GM10847 (cell line): Measurements from ENCODE around the gene IQGAP1.

Source experiments
- POLR2A ChIP-seq: IDR thresholded peaks from 2 replicates; pipeline ENCODE4 v1.6.1; 2011; ENCODE audit not compliant: insufficient read length; ENCODE audit errors: extremely low read depth

Gene IQGAP1

DNA sequence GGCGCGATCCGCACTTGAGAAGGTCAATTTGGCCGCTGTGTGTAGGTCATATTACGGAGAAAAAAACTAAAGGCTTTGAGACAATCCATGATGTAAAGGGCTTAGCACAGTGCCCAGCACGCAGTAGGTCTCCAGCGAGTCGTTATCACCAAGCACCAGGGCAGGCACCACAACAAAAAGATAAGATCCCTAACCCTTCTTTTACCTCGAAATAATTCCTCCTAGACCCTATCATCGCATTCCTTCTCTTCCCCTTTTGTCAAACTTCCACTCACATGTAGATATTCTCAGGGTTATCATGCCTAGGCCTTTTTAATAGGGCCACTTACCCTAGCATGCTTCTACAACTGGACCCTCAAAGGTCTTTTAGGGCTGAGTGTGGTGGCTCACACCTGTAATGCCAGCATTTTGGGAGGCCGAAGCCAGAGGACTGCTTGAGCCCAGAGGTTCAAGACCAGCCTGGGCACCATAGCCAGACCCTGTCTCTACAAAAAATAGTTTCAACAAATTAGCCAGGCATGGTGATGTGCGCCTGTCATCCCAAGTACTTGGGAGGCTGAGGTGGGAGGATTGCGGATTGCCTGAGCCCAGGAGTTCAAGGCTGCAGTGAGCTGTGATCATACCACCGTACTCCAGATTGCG is 22.5 kb upstream of the IQGAP1 start:
- no peak for TF ChIP-seq POLR2A

DNA sequence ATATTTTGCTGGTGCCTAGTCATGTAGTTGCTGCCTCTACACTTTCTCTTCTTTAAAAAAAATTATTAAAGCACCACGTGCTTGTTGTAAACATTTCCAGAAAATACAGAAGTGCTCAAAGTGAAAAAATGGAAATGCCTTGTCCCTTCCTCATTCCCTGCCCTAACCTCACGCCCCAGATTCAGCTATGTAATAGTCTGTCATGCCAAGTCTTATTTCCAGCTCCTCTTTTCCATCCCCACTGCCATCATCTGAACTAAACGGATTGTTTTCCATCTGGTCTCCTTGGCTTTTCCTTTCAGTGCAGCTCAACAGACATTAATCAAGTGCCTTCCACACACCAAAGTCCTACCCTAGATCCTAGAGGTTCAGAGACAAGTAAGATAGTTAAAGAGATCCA is 20.5 kb upstream of the IQGAP1 start:
- no peak for TF ChIP-seq POLR2A

DNA sequence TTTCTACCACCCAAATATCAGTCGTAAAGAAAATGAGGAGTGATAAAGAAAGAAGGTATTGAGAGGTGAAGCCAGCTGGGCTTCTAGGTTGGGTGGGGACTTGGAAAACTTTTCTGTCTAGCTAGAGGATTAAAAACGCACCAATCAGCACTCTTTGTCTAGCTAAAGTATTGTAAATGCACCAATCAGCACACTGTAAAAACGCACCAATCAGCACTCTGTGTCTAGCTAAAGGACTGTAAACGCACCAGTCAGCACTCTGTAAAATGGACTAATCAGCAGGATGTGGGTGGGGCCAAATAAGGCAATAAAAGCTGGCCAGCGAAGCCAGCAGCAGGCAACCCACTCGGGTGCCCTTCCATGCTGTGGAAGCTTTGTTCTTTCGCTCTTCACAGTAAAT is 13.0 kb upstream of the IQGAP1 start:
- TF ChIP-seq POLR2A, result no peak

DNA sequence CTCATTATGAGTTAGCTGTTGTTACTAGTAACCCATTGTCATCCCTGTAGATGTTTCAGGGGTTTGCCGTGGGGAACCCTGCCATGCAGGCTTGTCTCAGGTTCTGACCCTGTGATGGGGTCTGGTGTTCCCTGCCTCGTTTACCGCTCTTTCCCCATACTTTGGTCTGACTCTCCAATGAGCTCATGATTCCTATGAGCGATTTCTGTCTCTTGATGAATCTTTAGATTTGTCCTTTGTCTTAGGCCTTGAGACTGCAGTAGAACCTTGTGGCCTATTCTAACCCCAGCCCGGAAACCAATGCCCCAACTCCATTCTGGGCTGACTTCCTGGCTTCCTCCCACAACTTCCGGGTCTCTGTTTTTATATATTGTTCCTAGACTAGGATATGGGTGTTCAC is 11.3 kb upstream of the IQGAP1 start:
- no peak for TF ChIP-seq POLR2A

DNA sequence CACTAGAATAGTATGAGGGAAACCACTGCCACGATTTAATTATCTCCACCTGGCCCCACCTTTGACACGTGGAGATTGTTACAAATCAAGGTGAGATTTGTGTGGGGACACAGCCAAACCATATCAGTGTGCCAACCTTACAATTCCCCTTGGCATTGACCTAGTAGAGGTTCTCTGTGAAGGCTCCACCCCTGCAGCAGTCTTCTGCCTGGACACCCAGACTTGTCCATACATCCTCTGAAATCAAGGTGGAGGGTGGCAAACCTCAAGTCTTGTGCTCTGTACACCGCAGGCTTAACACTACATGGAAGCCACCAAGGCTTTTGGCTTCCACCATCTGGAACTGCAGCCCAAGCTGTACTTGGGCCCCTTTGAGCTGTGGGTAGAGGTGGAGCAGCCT is 8.8 kb upstream of the IQGAP1 start:
- TF ChIP-seq POLR2A, result no peak

DNA sequence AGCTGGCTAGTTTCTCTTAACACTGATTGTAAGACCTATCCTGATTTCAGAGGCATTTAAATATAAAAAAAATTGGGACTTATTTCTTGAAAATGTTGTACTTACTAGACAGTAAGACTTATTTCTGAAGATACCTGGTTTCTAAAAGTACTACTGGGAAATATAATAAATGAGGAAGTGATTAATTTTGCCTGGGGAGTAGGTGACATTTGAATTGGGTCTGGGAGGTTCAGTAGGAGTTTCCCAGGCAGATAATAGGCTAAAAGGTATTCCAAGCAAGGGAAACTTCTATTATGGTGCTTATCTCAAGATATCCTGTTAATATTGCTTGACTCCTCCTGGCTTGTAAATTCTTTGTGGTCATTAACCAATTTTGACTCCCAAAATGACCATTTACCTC is 6.5 kb upstream of the IQGAP1 start:
- TF ChIP-seq POLR2A, result no peak

DNA sequence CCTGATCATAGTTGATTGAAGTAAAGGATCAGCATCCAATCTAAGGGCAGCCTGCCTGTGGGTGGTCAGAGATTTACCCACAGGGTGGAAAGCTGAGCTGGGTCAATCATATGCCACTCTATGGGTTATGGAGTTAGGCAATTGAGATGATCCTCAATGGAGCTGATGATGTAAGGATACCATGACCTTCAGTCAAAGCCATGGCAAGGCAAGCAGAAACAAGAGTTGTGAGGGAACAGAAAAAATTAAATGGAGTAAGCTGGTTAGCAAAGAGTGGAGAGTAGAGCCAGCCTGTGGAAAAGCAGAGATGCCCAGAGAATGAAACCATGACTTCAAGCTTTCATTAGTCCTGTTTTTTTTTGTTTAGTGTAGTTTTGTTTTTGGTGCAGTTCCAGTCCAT is 5.7 kb upstream of the IQGAP1 start:
- TF ChIP-seq POLR2A, result no peak

DNA sequence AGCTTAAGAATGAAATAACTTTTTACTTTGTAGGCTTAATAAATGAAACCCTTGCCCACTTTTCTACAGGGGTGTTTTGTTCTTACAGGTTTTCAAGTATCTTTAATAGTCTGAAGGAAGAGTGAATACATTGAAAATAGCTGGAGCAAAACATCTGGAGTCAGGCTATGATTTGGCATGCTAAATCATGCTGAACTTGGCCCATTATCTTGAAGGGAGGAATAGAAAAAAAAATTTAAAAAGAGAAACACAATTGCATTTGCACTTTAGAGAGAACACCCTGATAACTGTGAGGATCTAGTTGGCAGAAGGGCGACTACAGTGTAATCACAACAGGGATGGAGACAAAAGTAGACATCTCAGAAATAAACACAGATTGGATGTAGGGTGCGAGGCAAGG is 1.8 kb upstream of the IQGAP1 start:
- TF ChIP-seq POLR2A, result no peak

DNA sequence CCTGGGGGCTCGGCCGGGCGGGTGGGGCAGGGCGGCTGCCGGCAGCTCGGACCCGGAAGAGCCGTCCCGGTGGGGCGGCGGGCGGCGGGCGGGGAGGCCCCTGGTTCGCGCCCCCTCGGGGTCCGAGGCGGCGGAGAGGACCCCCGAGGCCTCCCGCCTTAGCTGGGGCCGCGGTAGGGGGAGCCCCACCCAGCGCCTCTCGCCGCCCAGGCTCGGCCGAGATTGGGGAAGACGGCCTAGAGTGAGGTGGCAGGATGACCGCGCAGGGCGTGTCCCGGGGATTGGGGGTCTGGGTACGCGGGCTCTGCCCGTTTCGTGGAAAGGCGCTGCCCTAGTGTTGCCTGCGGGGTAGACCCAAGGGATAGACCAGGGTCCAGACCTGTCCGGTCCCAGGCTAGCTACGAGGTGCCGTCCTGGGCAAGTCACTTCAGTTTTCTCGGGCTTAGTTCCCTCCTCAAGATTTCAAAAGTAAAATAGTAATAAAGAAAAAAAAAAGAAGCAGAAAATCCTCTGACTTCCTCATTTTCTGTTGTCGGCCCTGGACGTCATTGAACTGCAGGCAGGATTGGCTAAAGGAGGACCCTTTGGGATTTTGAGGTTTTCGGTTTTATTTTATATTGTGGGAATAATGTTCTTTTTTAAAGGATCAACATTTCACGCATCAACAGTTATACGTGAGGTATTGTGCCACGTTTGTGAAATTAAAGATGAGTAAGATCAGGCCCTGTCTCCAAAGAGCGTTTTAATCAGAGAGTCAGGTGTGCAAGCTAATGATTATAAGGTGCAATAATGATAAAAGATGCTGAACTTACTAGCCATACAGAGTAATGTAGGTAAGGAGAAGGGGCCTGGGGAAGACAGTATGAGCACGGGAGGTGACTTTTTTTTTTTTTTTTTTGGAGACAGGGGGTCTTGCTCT is 679 bp downstream of the IQGAP1 start:
- TF ChIP-seq POLR2A, result no peak

DNA sequence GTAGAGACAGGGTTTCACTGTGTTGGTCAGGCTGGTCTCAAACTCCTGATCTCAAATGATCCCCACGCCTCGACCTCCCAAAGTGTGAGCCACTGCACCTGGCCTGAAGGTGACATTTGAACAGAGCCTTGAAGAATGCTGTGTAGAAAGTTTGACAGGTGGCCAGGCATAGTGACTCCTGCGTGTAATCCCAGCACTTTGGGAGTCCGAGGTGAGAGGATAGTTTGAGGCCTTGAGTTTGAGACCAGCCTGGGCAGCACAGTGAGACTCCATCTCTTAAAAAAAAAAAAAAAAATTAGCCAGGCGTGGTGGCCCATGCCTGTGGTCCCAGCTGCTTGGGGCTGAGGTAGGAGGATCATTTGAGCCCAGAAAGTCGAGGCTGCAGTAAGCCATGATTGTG is 1.5 kb downstream of the IQGAP1 start:
- no peak for TF ChIP-seq POLR2A

DNA sequence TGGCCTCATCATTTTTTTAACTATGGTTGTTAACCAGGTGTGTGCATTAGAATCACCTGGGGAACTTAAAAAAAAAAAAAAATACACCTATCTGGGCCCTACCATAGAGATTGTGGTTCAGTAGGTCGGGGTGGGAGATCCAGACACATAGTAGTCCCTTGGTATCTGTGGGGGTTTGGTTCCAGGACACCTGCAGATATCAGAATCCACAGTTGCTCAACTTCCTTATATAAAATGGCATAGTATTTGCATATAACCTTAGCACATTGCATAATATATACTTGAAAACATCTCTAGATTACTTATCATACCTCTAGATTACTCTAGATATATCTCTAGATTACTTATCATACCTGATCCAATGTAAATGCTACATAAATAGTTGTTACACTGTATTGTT is 5.0 kb downstream of the IQGAP1 start:
- no peak for TF ChIP-seq POLR2A

DNA sequence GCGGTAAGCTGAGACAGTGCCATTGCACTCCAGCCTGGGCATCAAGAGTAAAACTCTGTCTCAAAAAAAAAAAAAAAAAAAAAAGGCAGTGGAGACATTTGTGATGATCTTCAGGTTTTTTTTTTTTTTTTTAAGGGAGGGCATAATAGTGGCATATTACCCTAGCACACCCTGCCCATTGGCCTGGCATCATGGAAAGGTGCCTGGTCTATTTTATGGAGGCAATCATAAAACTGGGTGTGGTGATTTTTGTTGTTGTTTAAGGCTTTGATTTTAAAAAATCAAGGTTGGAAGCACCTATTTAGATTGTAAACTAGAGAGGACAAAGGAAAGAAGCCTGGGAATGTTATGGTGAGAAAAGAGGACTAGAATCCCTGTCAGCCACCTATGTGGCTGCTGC is 6.0 kb downstream of the IQGAP1 start:
- TF ChIP-seq POLR2A, result no peak

DNA sequence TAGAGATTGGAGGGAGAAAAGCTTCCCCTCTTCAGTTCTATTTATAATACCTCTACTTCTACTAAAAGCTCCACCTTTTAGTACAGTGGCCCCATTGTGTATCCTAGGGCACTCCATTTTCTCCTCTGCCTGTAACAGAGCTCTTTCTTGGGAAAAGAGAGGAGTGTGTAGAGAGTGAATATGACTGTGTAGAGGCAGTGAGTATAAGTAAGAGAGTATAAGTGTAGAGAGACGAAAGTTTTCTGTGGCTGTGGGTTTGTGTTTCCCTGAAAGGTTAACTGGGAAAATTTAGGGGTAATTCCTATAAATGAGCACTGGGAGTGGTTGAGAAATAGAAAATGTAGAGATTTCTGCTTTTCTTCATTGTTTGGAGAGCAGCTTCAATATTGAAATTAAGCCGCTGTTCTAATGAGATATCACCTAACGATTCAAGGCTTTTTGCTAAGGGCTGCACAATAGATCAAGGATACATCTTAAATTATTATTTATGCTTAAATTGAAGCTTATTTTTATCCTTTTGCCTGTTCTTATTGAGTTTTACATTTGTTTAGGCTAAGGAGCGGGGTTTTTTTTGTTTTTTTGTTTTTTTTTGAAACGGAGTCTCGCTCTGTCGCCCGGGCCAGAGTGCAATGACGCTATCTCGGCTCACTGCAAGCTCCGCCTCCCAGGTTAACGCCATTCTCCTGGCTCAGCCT is 6.9 kb downstream of the IQGAP1 start:
- TF ChIP-seq POLR2A, result no peak

DNA sequence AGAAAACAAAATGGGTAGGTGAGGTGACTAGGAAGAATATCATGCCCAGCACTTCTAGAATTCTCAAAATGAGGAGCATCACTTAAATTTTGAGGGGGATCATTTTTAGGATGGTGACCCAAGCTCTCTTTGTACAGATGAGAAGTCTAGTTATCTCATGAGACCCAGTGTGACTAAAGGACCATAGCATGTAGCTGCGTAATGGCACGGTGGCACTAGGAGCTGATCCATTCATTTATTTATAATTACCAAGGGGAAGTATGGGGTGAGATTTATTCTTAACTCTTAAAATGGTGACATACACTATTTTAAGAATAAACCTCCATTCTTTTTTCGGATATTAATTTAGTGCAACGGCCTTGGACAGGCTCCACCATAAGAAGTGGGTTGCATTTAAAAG is 8.3 kb downstream of the IQGAP1 start:
- TF ChIP-seq POLR2A, result no peak

DNA sequence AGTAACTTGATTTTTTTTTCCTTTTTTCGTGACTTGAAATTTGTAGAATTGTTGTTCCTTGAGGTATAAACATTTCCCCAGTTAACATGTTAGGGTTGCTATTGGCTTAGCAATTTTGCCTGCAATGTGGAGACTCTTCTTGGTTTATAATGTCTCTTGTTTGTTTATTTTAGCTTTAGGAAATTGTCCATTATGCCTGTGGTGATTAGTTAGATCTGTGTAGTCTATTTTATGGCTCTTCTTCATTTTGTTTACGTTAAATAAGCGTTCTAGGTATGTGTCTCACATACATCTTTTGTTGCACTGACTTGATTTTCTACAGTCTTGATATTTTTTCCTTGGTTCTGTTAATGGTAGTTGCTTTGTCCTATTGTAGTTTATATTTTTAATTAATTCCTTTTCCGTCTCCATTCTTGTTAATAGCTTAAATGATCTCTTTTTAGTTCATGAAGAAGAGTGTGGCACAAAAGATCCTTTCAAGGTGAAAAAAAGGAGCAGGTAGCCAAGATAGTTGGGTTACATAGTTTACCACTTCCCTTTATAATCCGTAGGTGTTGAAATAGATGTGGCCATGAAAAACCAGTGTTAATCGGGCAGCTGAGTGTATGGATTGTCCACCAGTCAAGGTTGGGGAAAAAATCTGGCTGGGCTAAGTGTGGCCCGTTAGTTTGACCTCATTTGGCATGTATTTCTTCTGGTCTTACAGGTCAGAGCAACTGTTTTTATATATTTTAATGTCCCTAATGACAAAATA is 12.1 kb downstream of the IQGAP1 start:
- no peak for TF ChIP-seq POLR2A

DNA sequence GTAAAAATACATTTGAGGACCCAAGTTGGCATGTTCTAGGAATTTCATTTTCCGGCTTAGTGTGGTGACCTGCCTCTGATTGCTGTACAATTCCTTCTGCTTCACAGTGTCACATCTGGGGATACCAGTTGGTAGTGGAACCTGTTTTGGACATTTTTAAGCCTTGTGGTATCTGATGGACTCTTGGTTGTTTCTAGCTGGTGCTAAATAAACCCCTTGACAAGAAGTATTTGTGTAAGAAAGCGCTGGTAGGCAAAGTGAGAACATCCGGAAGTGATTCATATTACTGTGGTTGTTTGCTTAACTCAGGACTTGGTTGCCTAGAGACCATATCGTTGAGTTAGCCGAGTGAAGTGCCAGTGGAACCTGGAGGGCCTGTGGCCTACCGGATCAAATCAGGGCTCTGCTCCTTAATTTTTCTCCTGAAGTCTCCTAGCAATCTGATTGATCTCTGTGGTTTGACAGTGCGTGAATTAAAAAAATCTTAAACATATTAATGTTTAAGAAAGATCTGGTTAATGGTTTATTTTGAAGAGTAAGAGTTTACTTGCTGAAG is 12.8 kb downstream of the IQGAP1 start:
- no peak for TF ChIP-seq POLR2A

DNA sequence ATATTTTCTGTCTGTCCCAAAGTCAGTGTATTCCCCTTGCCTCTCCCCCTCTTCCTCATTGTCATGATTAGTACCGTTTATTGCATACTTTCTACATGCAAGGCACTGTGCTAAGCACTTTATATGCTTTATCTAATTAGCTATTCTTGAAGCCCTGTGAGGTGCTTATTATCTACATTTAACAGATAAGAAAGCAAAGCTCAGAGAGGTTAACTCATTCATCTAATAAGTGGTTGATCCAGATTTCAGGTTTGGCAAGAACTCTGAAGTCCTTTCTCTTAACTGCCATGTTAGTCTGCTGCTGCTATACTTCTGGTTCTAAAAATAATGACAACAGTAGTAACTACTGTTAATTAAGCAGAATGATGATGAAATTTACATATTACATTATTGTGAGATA is 13.5 kb downstream of the IQGAP1 start:
- TF ChIP-seq POLR2A, result no peak
